VCaP (cell line): ENCODE data around the gene PCDHGC5.
A peak's percentile ranks its signal among the peaks of the same experiment; 100 is the strongest.

ENCODE experiments used
- H3K27ac ChIP-seq: fragments of 450-650 bp; 2 replicates; pipeline ENCODE4 v1.5.1; 2017
- CTCF ChIP-seq: fragments of 450-650 bp; conservative IDR thresholded peaks from 2 replicates; pipeline ENCODE4 v1.5.1; 2017; ENCODE audit warnings: mild to moderate bottlenecking, moderate library complexity

PCDHGC5 gene

GRCh38 chr5:141510160-141510559 is 21.3 kb downstream of the PCDHGC5 start:
- H3K27ac ChIP-seq, result no peak overlapping the region
- no peak for TF ChIP-seq CTCF

- no peak for TF ChIP-seq CTCF
- no peak overlapping the region for H3K27ac ChIP-seq
These were observed 22.1 kb downstream of the PCDHGC5 start for GRCh38 chr5:141510850-141511601.

GRCh38 chr5:141511771-141512325 is 23.0 kb downstream of the PCDHGC5 start:
- H3K27ac ChIP-seq, result no peak overlapping the region

GRCh38 chr5:141512390-141512910 is 23.6 kb downstream of the PCDHGC5 start:
- H3K27ac ChIP-seq, result no peak overlapping the region

More at GRCh38 chr5:141511771-141512325, 23.0 kb downstream of the PCDHGC5 start:
- no peak for TF ChIP-seq CTCF

GRCh38 chr5:141512911-141513626 is 24.2 kb downstream of the PCDHGC5 start:
- no peak overlapping the region for H3K27ac ChIP-seq
- no peak for TF ChIP-seq CTCF

More at GRCh38 chr5:141512390-141512910, 23.6 kb downstream of the PCDHGC5 start:
- TF ChIP-seq CTCF, result peak; percentile 84

GRCh38 chr5:141513627-141514329 is 24.9 kb downstream of the PCDHGC5 start:
- H3K27ac ChIP-seq, result no peak overlapping the region
- TF ChIP-seq CTCF, result no peak
